Sigmoid colon (tissue), 4 donors: ENCODE measurements around the gene CCDC187.

Experiments
- EP300 ChIP-seq, 4 donors: sonication (generic); formaldehyde crosslinking; IDR thresholded peaks; one replicate each; pipeline ENCODE4 v1.6.1; 2017; ENCODE audit warnings: antibody characterized with exemption in 4 of 4
- POLR2A ChIP-seq, 2 donors: fragments of 450-650 bp; IDR thresholded peaks; one replicate each; pipeline ENCODE4 v1.6.1; 2016; ENCODE audit warnings: antibody characterized with exemption in 2 of 2, mild to moderate bottlenecking in 2 of 2, moderate library complexity in 2 of 2
- POLR2AphosphoS5 ChIP-seq, 4 donors: sonication (generic); formaldehyde crosslinking; IDR thresholded peaks; one replicate each; pipeline ENCODE4 v1.6.1; 2017; ENCODE audit warnings: antibody characterized with exemption in 4 of 4
- TF ChIP-seq, protein P1 (sequence below), 4 experiments: fragments of 450-650 bp in 3 of 4; fragments of 200-600 bp in 1 of 4; IDR thresholded peaks; one replicate each; pipeline ENCODE4 v1.5.1; 2016 to 2019; ENCODE audit warnings: antibody characterized with exemption in 4 of 4, mild to moderate bottlenecking in 3 of 4, moderate library complexity in 2 of 4

DNA sequence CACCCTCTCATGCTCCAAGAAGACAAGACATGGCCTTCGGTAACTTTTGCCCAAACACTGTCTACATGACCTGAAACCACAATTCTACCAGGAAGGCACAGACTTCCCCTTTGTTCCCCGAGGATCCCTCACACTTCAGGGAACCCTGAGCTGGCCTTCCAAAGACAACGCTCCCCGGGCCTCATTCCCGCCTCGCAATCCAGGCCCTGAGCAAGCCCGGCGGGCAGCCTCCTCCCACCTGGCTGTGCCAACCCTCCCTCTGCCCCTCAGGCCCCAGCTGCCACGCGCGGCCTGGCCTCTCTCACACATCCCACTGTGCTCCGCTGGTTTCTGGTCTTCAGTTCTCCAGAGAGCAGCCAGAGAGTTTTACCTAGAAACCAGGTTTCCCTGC lies 65.6 kb downstream of the CCDC187 start:
- TF ChIP-seq POLR2A (IDR thresholded peaks at IDR 0.05) (no peak), POLR2AphosphoS5 (IDR thresholded peaks at IDR 0.05) (no peak), EP300 (IDR thresholded peaks at IDR 0.05) (no peak)
- TF ChIP-seq, protein P1, sequence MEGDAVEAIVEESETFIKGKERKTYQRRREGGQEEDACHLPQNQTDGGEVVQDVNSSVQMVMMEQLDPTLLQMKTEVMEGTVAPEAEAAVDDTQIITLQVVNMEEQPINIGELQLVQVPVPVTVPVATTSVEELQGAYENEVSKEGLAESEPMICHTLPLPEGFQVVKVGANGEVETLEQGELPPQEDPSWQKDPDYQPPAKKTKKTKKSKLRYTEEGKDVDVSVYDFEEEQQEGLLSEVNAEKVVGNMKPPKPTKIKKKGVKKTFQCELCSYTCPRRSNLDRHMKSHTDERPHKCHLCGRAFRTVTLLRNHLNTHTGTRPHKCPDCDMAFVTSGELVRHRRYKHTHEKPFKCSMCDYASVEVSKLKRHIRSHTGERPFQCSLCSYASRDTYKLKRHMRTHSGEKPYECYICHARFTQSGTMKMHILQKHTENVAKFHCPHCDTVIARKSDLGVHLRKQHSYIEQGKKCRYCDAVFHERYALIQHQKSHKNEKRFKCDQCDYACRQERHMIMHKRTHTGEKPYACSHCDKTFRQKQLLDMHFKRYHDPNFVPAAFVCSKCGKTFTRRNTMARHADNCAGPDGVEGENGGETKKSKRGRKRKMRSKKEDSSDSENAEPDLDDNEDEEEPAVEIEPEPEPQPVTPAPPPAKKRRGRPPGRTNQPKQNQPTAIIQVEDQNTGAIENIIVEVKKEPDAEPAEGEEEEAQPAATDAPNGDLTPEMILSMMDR (IDR thresholded peaks at IDR 0.05), result no peak
